ENCODE data around the gene ANXA7.

- TF ChIP-seq CTCF (conservative IDR thresholded peaks at IDR 0.05; ENCODE audit: low read length) (no peak), EZH2phosphoT487 (IDR thresholded peaks at IDR 0.05; ENCODE audit: borderline replicate concordance) (no peak)
Measured at GRCh38 chr10:73439605-73440312, 25.9 kb upstream of the ANXA7 start.

Measured in Loucy (cell line).